Measurements from ENCODE around the gene USH2A. TPM values are rescaled to one million over a fixed set of nuclear protein-coding genes. Genes with fewer than 3 reads are reported as not detected.
"Not testable (repeated sequence)": the region's sequence is repeated elsewhere in the genome, so short reads cannot be mapped to it uniquely, and the experiment has no call there.

Gene USH2A
- total RNA-seq, 1 donor from 2014 or later: under 0.01 TPM

- DNase-seq: no peak
Measured at GRCh38 chr1:216044538-216044937, 378.7 kb downstream of the USH2A start.

GRCh38 chr1:216034506-216034905, 388.7 kb downstream of the USH2A start:
- no peak for DNase-seq

- DNase-seq: no peak
Measured at GRCh38 chr1:216032961-216033614, 390.2 kb downstream of the USH2A start.

- no peak for DNase-seq
Measured at GRCh38 chr1:216032284-216032683, 391.0 kb downstream of the USH2A start.

- DNase-seq: no peak
Measured at GRCh38 chr1:216028631-216029030, 394.6 kb downstream of the USH2A start.

GRCh38 chr1:216024546-216024945, 398.7 kb downstream of the USH2A start:
- no peak for DNase-seq

- no peak for DNase-seq
Measured at GRCh38 chr1:216020743-216021345, 402.4 kb downstream of the USH2A start.

GRCh38 chr1:216015116-216015515, 408.1 kb downstream of the USH2A start:
- no peak for DNase-seq

- no peak for DNase-seq
Measured at GRCh38 chr1:216014086-216014485, 409.2 kb downstream of the USH2A start.

- not testable (repeated sequence) for DNase-seq
Measured at GRCh38 chr1:216009456-216009855, 413.8 kb downstream of the USH2A start.

GRCh38 chr1:216005916-216006315, 417.3 kb downstream of the USH2A start:
- DNase-seq: no peak

- DNase-seq: no peak
Measured at GRCh38 chr1:215992620-215993019, 430.6 kb downstream of the USH2A start.

GRCh38 chr1:215987092-215987875, 436.0 kb downstream of the USH2A start:
- no peak for DNase-seq

GRCh38 chr1:215986401-215986800, 436.8 kb downstream of the USH2A start:
- DNase-seq: no peak

GRCh38 chr1:215983680-215984079, 439.6 kb downstream of the USH2A start:
- no peak for DNase-seq

- DNase-seq: no peak
Measured at GRCh38 chr1:215971793-215972441, 451.3 kb downstream of the USH2A start.

- no peak for DNase-seq
Measured at GRCh38 chr1:215970406-215970805, 452.8 kb downstream of the USH2A start.

- DNase-seq: no peak
Measured at GRCh38 chr1:215963621-215964020, 459.6 kb downstream of the USH2A start.

- no peak for DNase-seq
Measured at GRCh38 chr1:215963040-215963439, 460.2 kb downstream of the USH2A start.

- no peak for DNase-seq
Measured at GRCh38 chr1:215958841-215959240, 464.4 kb downstream of the USH2A start.

- no peak for DNase-seq
Measured at GRCh38 chr1:215957663-215958062, 465.6 kb downstream of the USH2A start.

- no peak for DNase-seq
Measured at GRCh38 chr1:215932558-215932957, 490.7 kb downstream of the USH2A start.

GRCh38 chr1:215926670-215927069, 496.6 kb downstream of the USH2A start:
- DNase-seq: no peak
